Measurements from ENCODE around the gene YAE1.

The YAE1 gene, protein sequence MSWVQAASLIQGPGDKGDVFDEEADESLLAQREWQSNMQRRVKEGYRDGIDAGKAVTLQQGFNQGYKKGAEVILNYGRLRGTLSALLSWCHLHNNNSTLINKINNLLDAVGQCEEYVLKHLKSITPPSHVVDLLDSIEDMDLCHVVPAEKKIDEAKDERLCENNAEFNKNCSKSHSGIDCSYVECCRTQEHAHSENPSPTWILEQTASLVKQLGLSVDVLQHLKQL

DNA sequence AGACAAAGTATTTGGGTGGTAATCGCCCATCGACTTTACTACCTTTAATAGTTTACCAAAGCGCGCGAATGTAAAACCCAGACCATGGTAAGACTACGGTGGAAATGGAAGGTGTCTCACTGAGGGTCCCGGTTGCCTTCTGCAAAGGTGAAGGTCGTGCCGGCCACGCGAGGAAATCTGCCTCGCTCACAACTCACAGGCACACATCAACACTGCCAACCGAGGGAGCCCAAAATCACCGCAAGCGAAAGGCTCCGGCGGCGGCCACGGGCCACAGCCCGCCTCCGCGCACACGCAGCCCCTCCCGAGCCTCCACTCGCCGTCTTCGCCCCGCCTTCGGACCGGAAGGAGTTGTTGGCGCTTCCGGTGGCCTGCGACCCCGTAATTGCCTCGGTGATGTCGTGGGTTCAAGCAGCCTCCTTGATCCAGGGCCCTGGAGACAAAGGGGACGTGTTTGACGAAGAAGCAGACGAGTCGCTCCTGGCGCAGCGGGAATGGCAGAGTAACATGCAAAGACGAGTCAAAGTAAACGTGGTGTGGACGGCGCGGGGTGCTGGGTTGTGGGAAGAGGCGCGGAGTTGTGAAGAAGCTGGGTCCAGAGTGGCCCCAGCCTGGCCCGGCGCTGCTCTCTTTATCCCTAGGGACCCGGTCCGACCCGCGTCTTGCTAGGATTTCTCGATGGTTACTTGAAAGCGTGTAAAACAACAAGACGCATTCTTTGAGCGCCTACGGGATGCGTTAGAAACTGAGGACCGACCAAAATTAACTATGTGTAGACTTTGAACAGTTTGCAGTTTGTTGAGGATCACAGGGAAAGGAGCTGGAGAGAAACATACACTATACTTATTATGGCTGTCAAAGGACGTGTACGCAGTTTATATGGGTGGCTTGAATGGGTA lies at the start of gene YAE1:
Gene YAE1, plus strand, starts transcription at position 382 of the 899 bp plus-strand sequence. Its CDS starts 15 bp downstream, at position 397.
- peak; percentile 26 for DNase-seq (ENCODE audit: low read depth)
- H3K4me3 ChIP-seq (ENCODE audit: low read depth, low read length), result peak within 1 kb of the TSS; percentile 79
- TF ChIP-seq CTCF (IDR thresholded peaks at IDR 0.05; ENCODE audit: control insufficient read depth, extremely low read depth, insufficient read depth), result no peak

- no peak for TF ChIP-seq CTCF (IDR thresholded peaks at IDR 0.05; ENCODE audit: control insufficient read depth, extremely low read depth, insufficient read depth)
- no peak for DNase-seq (ENCODE audit: low read depth)
- no peak overlapping the region for H3K4me3 ChIP-seq (ENCODE audit: low read depth, low read length)
Observed at GRCh38 chr7:39516498-39516897, 49.7 kb upstream of the YAE1 start.

- no peak for TF ChIP-seq CTCF (IDR thresholded peaks at IDR 0.05; ENCODE audit: control insufficient read depth, extremely low read depth, insufficient read depth)
- DNase-seq (ENCODE audit: low read depth), result no peak
- no peak overlapping the region for H3K4me3 ChIP-seq (ENCODE audit: low read depth, low read length)
Observed at GRCh38 chr7:39517240-39517639, 49.0 kb upstream of the YAE1 start.

DNA sequence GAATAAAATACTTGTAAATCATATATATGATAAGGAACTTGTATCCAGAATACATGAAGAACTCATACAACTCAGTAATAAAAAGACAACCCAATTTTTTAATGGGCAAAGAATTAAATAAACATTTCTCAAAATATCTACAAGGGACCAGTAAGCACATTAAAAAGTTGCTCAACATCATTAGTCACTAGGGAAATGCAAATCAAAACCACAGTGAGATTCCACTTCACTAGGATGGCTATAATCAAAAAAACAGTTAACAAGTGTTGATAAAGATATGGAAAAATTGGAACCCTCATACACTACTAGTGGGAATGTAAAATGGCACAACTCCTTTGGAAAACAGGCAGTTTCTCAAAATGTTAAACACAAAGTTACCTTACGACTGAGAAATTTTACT lies 40.3 kb upstream of the YAE1 start:
- H3K4me3 ChIP-seq (ENCODE audit: low read depth, low read length), result no peak overlapping the region
- no peak for DNase-seq (ENCODE audit: low read depth)
- no peak for TF ChIP-seq CTCF (IDR thresholded peaks at IDR 0.05; ENCODE audit: control insufficient read depth, extremely low read depth, insufficient read depth)

- no peak for DNase-seq (ENCODE audit: low read depth)
- no peak overlapping the region for H3K4me3 ChIP-seq (ENCODE audit: low read depth, low read length)
- no peak for TF ChIP-seq CTCF (IDR thresholded peaks at IDR 0.05; ENCODE audit: control insufficient read depth, extremely low read depth, insufficient read depth)
Observed at GRCh38 chr7:39526666-39527065, 39.5 kb upstream of the YAE1 start.

- TF ChIP-seq CTCF (IDR thresholded peaks at IDR 0.05; ENCODE audit: control insufficient read depth, extremely low read depth, insufficient read depth), result no peak
- no peak overlapping the region for H3K4me3 ChIP-seq (ENCODE audit: low read depth, low read length)
- DNase-seq (ENCODE audit: low read depth), result no peak
Observed at GRCh38 chr7:39527296-39527695, 38.9 kb upstream of the YAE1 start.

All from LNCaP clone FGC (cell line).